Ammon's horn (tissue), 1 donor: ENCODE measurements around the gene SEMA3A.
"Not testable (repeated sequence)": the region's sequence is repeated elsewhere in the genome, so short reads cannot be mapped to it uniquely, and the experiment has no call there.

Experiments used
- DNase-seq: peaks from one replicate; pipeline ENCODE4 v3.0.0-alpha.2; 2016; ENCODE audit warnings: low spot score

Gene SEMA3A

GRCh38 chr7:84194484-84195271 lies at the start of gene SEMA3A:
TSS of gene SEMA3A (minus strand) at chr7:84194789. CDS start at chr7:84194586, 203 bp downstream.
- DNase-seq: peak; percentile 50

GRCh38 chr7:84243037-84243436 lies 48.4 kb upstream of the SEMA3A start:
- DNase-seq: not testable (repeated sequence)

GRCh38 chr7:84238596-84238995 lies 44.0 kb upstream of the SEMA3A start:
- DNase-seq: no peak

GRCh38 chr7:84237533-84238173 lies 43.1 kb upstream of the SEMA3A start:
- no peak for DNase-seq

- DNase-seq: no peak
These were observed 41.8 kb upstream of the SEMA3A start for GRCh38 chr7:84236398-84236797.

GRCh38 chr7:84232646-84233045 lies 38.1 kb upstream of the SEMA3A start:
- no peak for DNase-seq

- no peak for DNase-seq
These were observed 36.6 kb upstream of the SEMA3A start for GRCh38 chr7:84231157-84231556.

GRCh38 chr7:84230491-84230890 lies 35.9 kb upstream of the SEMA3A start:
- DNase-seq: no peak

GRCh38 chr7:84228526-84228925 lies 33.9 kb upstream of the SEMA3A start:
- DNase-seq: no peak

- DNase-seq: no peak
These were observed 32.2 kb upstream of the SEMA3A start for GRCh38 chr7:84226759-84227158.

- DNase-seq: no peak
These were observed 29.9 kb upstream of the SEMA3A start for GRCh38 chr7:84224505-84224904.

GRCh38 chr7:84219310-84219709 lies 24.7 kb upstream of the SEMA3A start:
- DNase-seq: no peak

- DNase-seq: no peak
These were observed 24.1 kb upstream of the SEMA3A start for GRCh38 chr7:84218681-84219080.

- no peak for DNase-seq
These were observed 21.9 kb upstream of the SEMA3A start for GRCh38 chr7:84216472-84216871.

GRCh38 chr7:84214757-84215156 lies 20.2 kb upstream of the SEMA3A start:
- not testable (repeated sequence) for DNase-seq

- DNase-seq: no peak
These were observed 15.7 kb upstream of the SEMA3A start for GRCh38 chr7:84210301-84210700.

- no peak for DNase-seq
These were observed 14.4 kb upstream of the SEMA3A start for GRCh38 chr7:84209006-84209405.

- DNase-seq: no peak
These were observed 13.0 kb upstream of the SEMA3A start for GRCh38 chr7:84207615-84208014.

- DNase-seq: no peak
These were observed 12.4 kb upstream of the SEMA3A start for GRCh38 chr7:84207025-84207424.

GRCh38 chr7:84204655-84205054 lies 10.1 kb upstream of the SEMA3A start:
- no peak for DNase-seq

- no peak for DNase-seq
These were observed 8.3 kb upstream of the SEMA3A start for GRCh38 chr7:84202855-84203254.

- DNase-seq: no peak
These were observed 6.3 kb upstream of the SEMA3A start for GRCh38 chr7:84200859-84201258.

- DNase-seq: no peak
These were observed 4.6 kb upstream of the SEMA3A start for GRCh38 chr7:84199216-84199615.

- peak; percentile 18 for DNase-seq
These were observed 1.5 kb upstream of the SEMA3A start for GRCh38 chr7:84196084-84196503.
